SHP77 (cell line): Measurements from ENCODE around the gene TP53I11.
A peak's percentile ranks its signal among the peaks of the same experiment; 100 is the strongest.

ENCODE experiments used
- DNase-seq, 2 experiments: peaks; one replicate each; lab custom pipeline; 2025; lab: John Stamatoyannopoulos, UW

The TP53I11 gene

DNA sequence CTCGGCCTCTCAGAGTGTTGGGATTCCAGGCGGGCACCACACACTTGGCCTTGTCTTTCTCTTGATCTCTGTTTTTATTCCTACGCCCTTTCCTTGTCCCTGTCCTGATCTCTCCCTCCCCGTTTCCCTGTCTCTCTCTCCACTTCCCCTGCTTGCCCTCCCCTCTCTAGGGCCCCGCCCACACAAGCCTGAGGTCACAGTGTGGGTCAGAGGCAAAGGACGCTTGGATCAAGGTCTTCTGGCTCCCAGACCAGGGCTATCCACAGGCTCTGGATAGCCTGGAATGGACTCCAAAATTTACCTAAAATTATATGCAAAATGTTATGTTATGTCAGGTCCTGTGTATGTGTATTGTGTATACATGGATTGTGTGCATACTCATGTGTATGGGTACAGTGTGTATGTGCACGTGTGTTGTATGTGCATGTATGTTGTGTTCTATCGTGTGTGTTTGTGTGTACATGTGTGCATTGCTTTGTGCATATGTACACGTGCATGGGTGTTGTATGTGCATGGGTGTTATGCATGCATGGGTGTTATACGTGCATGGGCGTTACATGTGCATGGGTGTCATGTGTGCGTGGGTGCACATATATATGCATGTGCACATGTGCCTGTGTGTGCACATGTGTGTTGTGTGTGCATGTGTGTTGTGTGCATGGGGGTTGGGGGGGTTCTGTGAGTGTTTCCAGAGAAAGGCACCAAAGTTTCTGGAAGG, 38.3 kb downstream of the TP53I11 start:
- no peak for DNase-seq

DNA sequence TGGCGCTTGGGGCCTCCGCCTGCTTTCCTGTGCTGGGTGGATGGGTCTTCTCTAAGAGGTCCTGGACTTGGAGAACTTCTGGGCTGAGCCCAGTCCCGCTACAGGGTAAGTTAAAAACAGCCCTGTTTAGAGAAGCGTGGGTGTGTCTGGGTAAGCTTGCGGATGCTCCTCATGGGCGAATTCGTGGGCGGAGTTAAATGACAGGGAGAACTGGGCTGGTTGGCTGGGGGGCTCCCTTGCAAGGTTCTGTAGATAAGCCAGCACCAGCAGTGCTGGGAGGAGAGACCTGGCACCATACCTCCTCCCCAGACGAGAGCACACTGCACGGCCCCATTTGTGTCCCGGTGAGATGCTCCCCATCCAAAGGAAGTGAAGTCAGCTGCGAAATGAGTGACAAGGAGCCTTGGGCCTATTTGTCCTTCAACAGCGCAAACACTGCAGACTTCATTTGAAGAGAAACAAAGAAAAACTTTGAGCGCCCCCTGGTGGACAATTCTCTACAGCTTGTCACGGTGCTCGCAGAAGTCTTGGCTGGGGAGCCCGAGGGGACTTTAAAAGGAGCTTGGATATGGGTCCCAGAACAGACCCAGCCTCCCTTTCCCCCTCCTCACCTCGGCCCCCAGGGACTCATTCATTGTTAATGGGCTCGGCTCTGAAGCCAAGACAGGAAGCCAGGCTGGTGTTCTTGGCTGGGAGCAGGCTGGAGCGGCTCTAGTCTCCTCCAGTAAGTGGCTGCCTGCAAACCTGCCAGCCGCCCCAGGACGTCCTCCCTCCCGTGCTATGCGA, 39.5 kb downstream of the TP53I11 start:
- DNase-seq = peak; percentile 70 to 81

DNA sequence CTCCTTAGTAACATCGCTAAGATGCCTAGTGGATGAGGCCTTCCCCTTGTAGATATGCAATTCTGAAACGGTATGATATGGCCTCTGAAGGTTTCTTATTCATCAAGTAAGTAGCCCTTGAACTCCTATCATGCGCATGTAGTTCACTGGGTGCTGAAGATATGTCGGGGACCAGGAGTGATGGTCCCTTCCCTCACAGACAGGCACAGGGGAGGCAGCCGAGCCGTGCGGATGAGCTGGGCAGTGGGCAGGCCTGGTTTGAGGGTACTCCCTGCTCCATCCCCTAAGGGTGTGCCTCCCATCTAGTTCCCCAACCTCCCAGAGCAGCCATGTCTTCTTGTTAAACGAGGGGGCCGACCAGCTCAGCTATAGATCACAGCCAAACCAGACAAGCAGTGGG, 40.1 kb downstream of the TP53I11 start:
- no peak for DNase-seq

DNA sequence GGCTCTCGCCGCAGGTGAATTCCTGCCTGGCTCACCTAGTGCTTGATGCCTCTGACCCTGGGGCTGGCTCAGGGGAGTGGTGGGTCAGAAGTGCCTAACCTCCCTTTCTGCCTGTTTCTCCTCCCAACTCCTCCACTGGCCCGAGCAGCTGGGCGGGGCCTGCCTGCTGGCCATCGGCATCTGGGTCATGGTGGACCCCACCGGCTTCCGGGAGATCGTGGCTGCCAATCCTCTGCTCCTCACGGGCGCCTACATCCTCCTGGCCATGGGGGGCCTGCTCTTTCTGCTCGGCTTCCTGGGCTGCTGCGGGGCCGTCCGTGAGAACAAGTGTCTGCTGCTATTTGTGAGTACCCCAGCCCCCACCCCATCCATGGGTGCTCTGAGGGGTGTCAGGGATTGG, 41.1 kb downstream of the TP53I11 start:
- no peak for DNase-seq

DNA sequence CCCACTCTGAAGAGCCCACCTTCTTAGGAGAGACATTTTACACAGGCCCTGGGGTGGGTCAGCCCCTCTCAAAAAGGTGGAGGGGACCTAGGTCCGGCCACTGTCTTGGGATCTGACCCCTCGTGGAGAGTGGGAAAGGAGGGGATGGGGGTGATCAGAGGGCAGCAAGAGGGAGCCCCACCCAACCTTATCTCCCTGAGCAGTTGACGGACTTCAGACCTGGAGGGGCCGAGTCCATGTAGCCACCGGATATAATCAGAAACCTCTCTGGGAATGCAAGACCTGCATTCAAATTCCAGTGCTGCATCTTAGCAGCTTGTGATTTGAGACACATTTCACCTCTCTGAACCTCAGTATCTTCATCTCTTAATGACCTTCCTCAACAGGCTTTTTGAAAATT, 44.0 kb downstream of the TP53I11 start:
- no peak for DNase-seq

DNA sequence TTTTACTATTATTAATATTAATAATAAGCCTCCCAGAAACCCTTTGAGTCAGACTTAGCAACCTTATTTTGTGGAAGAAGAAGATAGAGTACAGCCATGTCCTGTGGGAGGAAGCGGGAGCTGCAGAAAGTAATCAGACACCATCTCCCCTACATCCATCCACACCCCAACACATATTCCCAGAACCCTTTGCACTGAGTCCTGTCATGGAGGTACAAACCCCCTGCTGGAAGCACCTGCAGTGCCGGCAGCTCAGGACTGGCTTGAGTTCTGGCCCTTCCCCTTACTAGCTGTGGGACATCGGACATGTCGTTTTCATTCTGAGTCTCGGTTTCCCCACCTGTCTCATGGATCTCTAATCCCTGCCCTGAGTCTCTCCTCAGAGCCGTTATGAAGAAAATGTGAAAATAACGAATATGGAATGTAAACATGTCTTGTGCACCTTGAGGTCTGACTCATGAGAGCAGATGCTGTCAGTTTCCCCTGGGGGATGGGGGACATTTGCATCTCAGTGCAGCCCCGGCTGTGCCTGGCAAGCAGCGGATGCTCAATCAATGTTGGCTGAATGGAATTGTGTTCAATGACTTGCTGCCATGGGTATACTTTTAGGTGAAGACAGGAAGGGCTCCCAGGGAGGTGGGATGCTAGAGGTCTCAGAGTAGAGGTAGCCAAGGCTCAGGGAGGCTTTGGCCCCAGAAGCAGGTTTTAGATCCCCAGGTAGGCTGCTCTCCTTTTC, 45.4 kb downstream of the TP53I11 start:
- no peak for DNase-seq

DNA sequence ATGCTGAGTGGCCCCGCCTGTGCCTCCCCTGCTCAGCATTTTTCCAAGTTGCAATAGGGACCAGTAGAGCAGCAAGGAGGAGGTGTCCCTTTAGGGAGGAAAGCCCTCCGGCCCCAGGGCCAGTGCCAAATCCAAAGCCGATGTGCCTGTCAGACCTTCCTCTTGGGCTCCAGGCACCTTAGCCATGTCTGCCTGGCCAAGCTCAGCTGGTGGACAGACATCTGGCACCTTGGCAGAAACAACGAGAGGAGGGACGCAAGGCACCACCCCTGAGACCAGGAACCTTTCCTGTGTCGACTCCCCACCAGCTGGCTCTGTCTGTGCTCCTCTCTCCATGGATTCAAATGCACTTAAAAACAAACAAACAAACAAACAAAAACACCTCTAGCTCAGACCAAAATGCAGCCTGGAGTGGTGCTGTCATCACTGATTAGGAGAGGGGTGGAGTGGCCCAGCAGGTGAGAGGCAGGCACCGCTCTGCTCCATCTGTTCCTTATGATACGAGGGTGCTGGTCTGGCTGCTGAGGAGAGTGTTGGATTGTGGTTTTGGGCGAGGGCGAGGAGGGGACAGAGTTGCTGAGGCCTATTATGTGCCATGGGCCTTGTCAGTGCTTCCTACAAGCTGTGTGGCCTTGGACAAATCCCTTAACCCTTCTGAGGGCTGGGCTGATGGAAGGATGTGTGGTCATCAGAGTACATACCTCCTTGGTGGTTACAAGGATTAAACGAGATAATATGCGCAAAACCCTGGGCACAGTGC, 46.2 kb downstream of the TP53I11 start:
- no peak for DNase-seq

DNA sequence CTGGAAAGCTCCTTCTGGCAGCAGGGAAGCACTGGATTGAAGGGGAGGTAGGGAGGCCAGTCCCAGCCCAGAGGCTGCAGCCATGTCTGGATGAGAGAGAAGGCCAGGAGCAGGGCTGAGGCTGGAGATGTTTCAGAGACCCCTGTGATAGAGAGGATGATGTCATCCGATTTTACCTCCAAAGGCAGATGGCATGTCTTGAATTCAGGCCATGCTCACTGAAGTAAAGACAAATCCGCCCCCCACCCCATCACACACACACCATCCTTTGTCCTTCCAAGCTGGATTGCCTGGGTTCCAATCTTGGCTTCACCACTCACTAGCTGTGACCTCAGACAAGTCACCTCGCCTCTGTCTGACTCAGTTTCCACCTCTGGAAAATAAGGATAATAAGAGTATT, 47.2 kb downstream of the TP53I11 start:
- DNase-seq = no peak

DNA sequence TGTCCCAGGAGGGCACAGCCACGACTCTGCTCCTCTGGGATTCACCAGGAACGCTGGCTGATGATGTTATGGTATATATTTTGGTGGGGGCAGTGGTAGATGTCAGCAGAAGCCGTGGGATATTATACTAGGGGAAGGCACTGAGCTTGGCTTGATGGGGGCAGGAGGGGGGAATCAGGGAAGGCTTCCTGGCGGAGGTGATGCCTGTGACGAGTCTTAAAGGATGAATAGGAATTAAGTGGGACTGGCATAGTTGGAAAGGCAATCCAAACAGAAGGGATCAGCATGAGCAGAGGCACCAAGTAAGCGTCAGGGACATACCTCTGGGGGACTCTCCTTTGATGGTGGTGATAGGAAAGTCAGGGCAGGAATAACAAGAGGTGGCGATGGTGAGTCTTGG, 47.6 kb downstream of the TP53I11 start:
- no peak for DNase-seq

DNA sequence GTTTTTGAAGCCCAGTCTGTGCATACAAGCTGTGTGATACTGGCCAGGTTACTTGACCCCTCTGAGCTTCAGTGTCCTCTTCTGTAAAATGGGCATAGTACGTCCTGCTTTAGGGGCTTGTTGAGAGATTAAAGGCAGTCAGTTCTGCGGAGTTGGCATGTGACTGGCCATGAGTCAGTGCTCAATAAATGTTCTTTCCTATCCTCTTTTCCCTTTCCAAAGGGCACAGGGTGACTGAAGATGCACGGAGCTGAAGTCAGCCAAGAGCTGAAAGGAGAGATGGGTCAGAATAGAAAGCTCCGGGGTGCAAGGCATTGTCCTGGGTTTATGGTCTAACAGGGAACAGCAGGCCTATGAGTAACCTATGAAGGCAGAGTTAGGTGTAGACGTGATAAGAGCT, 48.9 kb downstream of the TP53I11 start:
- no peak for DNase-seq

DNA sequence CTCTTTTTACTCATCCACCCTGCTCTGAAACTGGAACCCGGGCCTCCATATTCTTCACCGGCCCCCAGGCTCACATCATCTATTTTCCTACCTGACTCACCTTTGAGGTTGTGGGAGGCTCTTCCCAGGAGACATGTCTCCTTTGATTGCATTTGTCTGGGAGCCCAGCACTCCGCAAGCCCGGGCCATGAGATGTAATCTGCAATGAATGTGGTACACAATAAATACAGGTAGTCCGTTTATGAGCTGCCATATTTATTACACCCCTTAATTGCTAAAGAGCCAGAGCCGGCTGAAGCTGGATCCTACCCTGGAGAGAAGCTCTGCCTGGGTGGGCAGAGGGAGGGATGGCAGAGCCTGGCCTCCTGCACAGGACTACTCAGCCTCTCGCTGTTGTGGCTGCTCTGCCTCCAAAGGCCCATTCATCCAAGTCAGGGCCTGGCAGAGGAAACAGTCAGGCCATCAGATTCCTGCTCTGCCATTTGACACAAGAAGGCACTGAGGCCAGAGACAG, 49.5 kb downstream of the TP53I11 start:
- no peak for DNase-seq

DNA sequence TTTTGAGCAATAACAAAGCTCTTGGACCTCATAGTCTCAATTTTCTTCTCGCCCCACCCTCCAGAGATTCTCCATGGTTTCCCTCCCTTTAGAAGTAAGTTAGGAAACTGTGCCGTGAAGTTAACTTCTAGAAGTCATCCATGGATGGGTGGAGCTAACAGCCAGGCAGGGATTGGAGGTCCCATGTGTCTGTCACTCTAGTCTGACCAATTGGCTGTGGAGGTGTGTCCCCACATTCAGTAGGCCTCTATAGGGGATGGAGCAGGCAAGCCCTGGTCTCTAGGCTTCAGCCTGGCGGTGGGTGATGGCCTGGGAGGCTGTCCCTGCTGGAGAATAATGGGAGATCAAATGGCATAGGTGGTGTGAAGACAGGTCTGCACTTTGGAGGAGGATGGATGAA, 50.7 kb downstream of the TP53I11 start:
- DNase-seq = no peak

DNA sequence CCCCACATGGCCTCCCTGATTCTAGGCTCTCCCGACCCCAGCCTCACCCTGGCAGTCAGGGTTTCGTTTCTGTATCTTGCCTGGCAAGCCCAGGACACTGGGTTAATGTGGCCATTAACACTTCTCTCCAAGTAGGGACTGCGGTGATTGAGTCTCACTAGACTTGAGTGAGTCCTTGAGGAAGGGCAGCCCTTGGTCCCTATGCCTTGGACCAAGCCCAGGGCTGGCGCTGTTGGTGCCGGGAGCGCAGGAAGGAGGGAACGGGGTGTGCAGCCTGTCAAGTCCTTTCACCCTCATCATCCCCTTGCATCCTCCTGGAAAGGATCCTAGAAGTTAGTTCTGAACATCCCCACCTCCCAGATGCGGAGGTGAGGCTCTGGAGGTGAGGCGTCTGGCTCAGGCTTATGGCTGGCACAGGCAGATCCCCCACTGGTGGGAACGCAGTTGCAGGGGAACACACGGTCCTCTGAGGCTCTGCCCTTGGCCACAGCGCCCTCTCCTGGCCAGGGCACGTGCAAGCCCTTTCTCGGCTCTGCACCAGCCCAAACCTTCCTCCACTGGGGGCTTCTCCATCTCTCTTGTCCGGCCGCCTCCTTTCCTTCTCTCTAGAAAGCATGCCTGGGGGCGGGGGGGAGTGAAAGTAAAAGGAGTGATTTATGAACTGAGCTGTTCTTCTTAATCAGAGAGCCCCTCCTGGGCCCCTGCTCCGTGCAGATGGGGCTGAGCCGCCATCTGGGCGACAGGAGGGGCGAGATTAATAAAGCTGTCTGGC, 56.7 kb downstream of the TP53I11 start:
- DNase-seq = peak; percentile 42 to 50

DNA sequence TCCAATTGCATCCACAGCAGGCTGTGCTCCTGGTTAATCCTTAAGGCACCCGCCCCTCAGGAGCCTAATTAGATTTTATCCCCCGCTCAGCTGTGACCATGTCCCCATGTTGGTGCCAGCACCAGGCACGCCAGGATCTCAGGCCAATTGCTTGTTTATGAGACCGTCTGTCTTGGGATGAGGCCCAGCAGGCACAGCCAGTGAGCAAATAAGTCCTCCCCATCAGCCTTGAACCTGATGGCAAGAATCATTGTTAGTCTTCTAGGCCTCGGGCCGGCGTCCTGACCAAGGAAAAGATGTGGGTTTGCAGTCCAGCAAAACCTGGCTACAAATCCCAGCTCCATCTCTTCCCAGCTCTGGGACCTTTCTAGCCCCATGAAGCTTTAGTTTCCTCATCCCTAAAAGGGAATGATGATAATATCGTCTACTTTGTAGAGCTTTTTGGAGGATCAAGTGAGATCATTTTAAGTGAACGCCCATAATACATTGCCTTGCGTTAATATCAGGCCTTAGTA, 57.3 kb downstream of the TP53I11 start:
- DNase-seq = no peak

DNA sequence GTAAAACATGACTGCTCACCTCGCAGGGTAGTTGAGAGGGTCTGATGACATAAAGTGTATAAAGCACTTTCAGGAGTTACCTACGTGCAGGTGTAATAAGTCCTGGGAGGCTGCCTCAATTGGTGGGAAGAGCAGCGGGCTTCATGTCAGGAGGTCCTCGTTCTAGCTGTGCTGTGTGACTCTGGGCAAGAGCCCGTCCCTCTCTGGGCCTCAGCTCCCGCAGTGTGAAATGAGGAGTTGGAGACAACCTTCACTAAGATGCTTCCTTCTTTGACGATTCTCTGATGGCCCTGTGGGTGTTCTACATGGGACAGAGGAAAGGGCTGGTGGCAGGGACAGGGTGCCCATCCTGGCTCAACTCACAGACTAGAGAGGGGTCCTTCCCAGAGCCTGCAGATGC, 57.8 kb downstream of the TP53I11 start:
- no peak for DNase-seq

DNA sequence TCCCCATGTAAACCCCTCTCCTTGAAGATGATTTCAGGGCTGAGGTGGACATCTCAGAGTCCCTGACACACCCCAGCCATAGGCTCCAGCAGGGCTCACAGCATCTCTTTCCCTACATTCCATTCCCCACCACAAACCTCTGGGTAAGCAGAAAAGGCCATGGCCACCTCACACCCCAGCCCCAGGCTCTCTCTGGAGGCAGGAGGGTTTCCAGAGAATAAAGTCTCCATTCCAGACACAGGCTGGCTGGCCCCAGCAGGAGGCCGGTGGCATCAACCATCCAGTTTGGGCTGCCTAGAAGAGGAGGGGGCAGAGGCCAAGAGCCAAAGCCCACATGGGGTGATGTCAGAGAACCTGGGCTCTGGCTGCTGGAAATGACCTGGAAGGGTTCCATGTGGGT, 61.4 kb downstream of the TP53I11 start:
- no peak for DNase-seq

DNA sequence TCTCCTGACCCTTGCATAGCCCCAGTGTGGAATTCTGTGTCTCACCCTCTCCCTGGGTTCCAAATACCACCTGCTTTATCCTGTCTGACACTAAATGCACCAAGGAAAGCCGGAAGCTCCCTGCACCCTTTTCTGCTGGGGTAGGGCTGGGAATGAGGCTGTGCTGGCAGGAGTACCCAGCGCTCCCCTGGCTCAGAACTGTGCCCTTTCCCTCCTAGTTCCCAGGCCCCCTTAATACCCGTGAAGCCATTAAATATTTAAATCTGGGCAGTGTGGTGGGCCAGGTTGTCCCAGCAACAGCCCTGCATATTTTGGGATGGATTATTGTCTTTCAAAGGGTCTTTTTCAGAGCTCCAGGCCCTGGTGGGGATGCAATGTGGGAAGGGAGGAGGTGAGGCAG, 63.0 kb downstream of the TP53I11 start:
- no peak for DNase-seq

DNA sequence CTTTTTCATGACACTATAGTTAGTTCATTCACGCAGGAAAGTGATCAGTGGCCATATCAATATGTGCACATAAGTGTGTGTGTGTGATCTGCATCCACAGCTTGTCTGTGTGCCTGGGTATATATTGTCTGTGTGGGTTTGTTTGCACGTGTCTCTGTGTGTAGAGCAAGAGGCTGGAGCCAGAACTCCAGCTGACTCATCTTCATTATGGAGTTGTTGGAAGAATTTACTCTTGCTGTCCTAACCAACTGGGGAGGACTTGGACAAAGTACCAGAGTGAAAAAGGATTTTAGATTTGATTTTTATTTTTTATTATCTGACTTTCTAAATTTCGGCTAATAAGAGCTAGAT, 63.9 kb downstream of the TP53I11 start:
- no peak for DNase-seq

DNA sequence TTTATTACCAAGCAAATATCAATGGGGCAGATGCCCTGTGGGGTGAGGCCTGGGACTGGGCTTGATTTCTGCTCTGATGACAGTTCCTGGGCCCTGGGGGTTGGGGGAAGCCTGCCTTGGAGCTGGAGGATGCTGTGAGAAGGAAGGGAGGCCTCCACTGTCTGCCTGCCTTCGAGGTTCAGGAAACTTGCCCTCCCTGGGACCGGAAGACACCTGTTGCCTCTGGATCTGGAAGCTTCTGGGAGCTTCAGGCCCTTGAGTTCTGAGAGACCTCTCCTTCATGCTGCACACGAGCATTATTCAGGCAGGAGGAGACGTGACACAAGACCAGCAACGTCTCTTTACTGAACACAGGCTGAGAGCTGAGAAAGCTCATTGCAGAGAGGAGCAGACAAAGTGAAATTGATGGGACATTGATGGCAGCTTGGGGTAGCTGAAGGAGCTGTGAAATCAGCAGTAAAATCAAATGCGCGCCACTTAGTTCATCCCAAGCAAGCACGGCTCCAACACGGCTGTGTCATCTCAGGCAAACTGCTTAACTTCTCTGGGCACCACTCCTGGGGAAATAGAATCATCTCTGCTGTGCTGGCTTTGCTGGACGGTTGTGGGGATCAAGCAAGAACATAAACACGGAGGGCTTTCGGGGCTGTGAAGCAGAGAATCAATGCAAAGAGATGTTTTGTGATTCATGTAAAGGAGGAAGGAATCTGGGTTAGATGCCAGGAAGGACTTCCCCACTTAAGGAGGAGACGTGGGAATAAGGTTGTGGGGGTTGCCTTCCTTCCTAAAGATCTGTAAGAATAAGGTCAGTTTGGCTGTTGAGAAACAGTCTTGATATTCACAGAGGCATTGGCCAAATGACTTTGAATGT, 64.5 kb downstream of the TP53I11 start:
- no peak for DNase-seq
